DMS53 treated with DMSO at 0.1 percent for 48 hours (cell line): Measurements from ENCODE around the gene FGF12.

ENCODE experiments used
- DNase-seq: peaks from one replicate; lab custom pipeline; 2025; ENCODE audit not compliant: unreplicated experiment; lab: John Stamatoyannopoulos, UW

Gene FGF12

GRCh38 chr3:192365571-192365970 is 361.8 kb downstream of the FGF12 start:
- DNase-seq, result no peak

GRCh38 chr3:192364316-192364715 is 363.0 kb downstream of the FGF12 start:
- DNase-seq, result no peak

DNA sequence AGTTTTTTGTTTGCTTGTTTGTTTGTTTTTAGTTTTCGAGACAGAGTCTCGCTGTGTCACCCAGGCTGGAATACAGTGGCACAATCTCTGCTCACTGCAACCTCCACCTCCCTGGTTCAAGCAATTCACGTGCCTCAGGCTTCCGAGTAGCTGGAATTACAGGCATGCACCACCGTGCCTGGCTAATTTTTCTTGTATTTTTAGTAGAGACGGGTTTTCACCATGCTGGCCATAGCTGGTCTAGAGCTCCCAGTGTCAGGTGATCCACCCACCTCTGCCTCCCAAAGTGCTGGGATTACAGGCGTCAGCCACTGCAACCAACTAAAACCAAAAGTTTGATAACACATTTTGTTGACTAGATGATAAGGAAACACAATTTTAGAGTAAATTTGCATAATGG is 372.7 kb downstream of the FGF12 start:
- no peak for DNase-seq

DNA sequence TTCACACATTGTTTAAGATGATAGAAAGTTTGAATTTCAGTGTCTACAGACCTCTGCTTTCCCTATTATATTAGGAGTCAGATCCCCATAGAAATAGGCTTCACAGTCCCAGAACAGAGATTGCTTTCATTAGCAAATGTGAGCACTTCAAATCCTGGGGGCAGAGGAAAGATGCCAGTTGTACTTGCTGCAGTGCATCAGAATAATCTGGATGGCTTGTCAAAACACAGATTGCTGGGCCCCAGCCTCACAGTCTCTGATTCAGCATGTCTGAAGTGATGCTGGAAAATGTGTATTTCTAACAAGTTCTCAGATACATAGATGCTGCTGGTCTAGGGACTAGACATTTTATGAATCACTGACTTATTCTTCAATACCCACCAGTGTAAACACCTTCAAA is 375.2 kb downstream of the FGF12 start:
- no peak for DNase-seq

- DNase-seq, result no peak
Measured at GRCh38 chr3:192351441-192351840, 375.9 kb downstream of the FGF12 start.

DNA sequence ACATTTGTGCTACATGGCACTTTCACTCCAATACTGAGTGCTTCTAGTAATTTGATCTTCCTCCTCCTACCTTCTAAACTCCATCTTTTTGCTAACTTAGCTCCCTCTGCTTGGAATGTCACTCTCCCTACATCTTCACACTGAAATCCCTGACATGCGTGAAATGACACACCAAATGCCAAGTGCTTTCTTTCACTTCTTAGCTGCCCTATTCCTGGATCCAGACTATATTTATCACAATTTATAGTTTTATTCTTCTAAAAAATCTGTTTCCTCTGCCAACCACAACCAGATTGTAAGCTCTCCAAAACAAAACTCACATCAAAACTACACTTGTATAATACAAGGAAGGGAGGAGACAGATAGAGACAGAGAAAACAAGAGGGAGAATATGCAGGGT is 387.3 kb downstream of the FGF12 start:
- DNase-seq, result no peak

- DNase-seq, result no peak
Measured at GRCh38 chr3:192339214-192339613, 388.1 kb downstream of the FGF12 start.

DNA sequence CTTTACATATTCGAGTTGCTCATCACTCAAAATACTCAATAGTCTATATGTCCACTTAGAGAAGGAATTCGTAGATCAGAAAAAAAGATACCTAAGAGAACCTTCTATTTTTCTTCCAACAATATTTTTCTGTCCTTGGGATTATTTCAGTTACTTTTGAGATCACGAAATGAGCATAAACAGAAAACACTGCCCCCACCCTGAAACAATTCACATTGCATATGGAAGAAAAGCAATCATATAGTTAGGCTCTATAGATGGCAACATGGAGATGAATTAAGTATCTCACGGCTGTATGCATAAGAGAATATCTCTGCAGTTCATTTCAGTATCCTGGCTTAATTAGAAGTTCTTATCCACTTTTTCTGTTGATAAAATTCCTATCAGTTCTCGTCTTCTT is 391.1 kb downstream of the FGF12 start:
- no peak for DNase-seq

GRCh38 chr3:192332386-192333291 is 394.7 kb downstream of the FGF12 start:
- DNase-seq, result no peak

- no peak for DNase-seq
Measured at GRCh38 chr3:192331749-192332385, 395.5 kb downstream of the FGF12 start.

- DNase-seq, result no peak
Measured at GRCh38 chr3:192326656-192327055, 400.7 kb downstream of the FGF12 start.

DNA sequence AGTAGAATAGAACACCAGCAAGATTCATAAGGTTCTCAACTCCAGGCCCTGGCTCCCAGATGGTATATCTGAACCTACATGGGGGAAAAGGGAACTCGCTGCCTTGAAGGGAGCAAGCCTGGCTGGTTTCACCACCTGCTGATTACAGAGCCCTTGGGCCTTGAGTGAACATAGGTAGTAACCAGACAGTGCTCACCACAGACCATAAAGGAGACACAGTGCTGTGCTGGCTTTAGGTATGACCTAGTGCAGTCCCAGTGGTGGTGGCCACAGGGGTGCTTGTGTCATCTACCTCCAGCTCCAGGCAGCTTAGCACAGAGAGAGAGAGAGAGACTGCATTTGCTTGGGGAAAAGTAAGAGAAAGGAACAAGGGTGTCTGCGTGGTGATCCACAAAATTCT is 409.8 kb downstream of the FGF12 start:
- no peak for DNase-seq

DNA sequence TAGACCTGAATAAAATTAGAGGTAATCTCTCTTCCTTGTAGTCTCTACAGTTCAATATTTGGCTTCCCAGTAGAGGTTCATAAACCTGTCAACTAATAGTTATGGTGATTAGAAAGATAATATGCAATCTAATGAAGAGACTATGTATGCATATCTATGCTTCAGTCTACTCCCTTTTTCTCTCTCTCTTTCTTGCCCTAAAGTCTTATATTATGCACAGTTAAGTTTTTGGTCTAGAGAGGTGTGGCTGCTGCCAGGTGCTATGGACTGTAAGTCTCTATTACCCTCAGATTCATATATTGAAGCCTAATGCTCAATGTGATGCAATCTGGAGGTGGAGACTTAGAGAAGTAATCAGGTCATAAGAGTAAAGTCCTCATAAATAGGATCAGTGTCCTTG is 413.7 kb downstream of the FGF12 start:
- no peak for DNase-seq

- no peak for DNase-seq
Measured at GRCh38 chr3:192307631-192308030, 419.7 kb downstream of the FGF12 start.

GRCh38 chr3:192303235-192303634 is 424.1 kb downstream of the FGF12 start:
- DNase-seq, result no peak

GRCh38 chr3:192302721-192303120 is 424.6 kb downstream of the FGF12 start:
- no peak for DNase-seq

DNA sequence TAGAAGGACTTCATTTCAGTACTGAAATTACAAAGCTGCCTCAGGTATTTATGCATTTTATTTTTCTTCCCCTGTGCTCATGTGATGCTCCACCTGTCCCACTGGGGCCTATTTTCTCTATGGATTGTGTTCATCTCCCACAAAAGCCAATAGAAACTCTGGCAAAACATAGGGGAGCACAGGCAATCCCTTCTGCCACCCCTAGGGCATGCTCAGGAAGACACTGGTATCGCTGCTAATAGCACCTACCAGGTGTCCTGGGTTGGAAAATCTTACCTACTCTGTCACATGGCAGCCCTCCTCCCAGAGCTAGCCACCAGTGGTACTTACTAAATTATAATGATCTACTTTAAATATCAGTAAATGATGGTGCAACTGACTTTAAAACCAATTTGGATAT is 427.4 kb downstream of the FGF12 start:
- no peak for DNase-seq

- no peak for DNase-seq
Measured at GRCh38 chr3:192296845-192297244, 430.5 kb downstream of the FGF12 start.

- DNase-seq, result no peak
Measured at GRCh38 chr3:192284443-192285072, 442.8 kb downstream of the FGF12 start.

DNA sequence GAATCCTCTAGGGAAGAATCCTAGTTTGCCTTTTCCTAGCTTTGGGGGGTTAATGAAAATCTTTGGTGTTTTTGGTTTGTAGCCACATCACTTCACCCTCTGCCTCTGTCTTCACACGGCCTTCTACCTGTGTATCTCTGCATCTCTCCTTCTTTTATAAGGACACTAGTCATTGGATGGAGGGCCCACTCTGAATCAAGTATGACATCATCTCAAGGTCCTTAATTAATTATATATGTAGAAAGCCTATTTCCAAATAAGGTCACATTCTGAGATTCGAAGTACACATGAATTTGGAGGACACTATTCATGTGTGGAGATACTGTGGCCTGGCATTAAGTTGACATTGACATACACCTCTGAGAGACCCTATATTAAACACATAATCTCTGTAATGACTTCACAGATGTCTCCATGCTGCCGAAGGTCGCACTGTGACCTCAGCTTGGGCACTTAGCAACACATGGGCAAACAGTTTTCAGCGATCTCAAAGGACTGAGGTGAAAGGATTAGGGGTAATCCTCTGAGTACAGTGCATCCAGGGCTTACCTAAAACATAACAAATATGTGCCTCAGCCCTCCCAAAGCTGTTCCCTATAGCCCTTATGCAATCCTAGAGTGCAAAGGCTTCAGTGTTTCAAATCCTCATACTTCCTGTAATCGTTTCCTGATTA is 446.0 kb downstream of the FGF12 start:
- no peak for DNase-seq

- DNase-seq, result no peak
Measured at GRCh38 chr3:192279664-192280063, 447.7 kb downstream of the FGF12 start.
